ELF-1 (cell line): ENCODE measurements around the gene DIAPH1.

ENCODE experiments used
- DNase-seq: peaks from one replicate; pipeline ENCODE4 v3.0.0-alpha.2; 2016; ENCODE audit warnings: low read depth, low spot score

Gene DIAPH1

DNA sequence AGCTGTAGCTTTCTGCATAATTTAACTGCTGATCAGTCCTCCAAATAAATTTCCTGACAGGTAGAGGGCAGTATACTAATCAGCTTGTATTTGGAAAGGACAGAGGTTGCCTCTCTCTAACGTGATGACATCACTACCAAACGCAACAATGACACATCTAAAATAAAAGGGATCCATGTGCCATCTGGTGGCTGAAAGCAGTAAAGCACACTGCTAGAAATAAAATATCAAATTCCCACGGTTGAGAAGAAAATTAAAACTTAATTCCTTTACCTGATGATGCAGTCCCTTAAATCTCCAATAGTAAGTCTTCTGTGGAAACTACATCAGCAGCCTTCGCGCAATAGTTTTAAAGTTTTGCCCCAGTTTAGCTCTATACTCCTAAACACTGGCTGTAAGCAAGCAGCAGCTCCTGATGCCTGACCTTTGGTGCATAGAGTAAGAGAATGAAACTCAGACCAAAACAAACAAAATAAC, 54.5 kb downstream of the DIAPH1 start:
- peak; percentile 82 for DNase-seq

DNA sequence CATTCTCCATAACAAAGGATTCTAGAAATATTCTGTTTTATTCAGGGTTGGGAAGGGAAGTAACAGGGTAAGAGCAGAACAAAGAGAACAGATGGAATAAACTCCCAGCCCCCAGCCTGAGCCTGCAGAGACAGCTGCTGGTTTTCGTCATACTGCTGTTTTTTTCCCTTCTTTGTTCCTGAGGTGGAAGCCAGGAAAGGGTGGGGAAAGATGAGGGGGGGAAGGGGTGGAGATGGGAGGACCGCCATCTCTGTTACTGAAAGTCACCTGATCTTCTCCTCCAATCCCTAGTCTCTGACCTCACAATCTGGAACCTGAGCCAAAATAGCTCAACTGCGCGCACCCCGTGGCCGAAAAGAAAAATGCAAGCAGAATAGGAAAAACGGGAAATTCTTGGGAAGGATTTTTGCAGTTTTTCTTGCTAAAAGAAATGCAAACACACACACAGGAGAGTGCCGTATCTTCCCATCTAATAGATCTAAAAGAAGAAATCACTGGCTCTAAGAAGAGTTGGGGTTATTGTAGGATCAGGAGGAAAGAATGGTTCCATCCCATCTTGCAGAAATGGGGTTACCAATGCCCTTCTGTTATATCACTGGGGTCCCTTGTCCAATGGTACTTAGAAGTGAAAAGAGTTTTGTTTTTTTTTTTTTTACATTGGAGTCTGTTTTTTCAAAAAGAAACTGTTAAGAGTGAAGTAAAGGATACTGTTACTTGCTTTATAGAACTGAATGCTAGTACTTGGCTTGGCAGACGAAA, 57.9 kb downstream of the DIAPH1 start:
- DNase-seq = peak; percentile 96

DNA sequence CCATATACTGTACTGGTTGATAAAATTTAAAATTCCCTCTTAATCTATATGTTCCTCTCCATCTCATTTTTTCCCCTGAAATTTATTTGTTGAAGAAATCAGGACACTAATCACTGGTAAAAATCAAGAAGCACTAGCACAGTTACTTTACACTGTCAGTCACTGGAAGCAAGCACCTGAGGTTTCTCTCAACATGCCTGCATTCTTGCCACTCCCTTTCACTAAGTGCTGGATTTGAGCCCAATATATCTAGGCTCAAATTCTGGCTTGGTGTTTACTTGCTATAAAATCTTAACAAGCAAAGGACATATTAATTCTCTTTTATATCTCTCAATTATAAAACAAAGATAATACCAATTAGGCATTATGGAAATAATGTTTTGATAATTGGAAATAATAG, 58.6 kb downstream of the DIAPH1 start:
- DNase-seq = no peak

DNA sequence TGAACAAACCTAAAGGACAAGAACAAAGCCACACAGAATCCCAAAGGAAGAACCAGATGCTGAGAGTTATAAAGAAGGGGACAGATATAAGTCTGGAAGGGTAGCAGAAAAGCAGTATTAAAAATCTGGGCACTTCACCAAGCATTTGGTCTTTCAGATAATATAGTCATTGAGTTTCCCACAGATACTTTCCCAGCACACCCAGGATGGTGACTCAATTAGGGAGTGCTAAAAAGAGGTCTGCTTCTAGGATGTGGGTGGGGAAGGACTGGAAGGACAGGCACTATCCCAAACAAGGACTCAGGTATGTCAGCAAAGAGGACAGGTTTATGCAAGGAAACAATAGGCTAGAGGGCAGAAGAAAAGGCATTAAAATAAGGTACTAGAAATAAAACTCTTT, 59.3 kb downstream of the DIAPH1 start:
- DNase-seq = no peak

DNA sequence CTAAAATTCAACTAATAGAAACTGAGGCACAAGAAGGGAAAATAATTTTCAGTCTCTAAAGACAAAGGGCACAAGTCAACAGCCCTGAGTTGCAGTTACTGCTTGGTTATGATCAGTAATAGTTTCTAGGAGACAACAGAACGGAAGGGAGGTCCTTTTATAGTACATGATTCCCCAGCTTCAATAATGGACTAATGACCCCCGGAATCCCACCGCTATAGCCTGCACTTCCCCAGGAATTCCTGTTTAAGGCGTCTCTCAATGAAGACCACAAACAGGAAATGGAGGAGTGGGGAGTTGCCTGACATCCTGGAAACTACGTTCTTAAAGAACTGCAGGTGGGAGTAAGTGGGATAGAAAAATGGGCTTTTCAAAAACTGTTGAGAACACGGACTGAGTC, 60.6 kb downstream of the DIAPH1 start:
- no peak for DNase-seq

DNA sequence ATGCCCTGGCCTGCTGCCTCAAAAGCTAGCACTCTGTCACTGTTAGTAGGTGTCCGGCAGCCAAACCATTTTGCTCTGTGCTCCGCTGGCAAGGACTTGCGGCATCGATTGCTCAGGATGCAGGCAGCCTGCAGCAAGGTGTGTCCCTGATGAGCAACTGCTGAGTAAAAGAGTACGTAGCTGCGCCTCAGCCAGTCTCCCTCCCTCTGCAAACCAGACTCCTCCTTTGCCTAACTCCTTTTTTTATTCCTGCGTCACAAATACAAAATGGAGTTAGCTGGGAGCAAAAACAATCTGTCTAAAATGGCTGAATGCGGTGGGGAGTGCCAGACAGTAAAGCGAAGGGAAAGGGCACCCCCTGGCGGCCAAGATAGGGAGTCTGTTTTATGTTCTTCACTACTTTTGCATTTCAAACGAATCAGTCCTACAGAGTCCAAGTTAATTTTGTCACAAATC, 61.1 kb downstream of the DIAPH1 start:
- DNase-seq = peak; percentile 93

DNA sequence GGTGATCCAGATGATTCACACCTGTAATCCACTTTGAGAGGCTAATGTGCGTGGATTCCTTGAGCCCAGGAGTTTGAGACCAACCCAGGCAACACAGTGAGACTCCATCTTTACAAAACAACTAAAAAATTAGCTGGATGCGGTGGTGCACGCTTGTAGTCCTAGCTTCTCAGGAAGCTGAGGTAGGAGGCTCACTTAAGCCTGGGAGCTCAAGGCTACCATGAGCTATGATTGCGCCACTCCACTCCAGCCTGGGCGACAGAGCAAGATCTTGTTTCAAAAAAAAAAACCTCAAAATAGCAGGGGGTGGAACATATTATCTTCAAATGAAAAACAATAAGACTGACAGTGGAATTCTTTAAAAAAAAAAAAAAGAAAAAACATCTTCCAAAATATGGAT, 70.9 kb downstream of the DIAPH1 start:
- no peak for DNase-seq

DNA sequence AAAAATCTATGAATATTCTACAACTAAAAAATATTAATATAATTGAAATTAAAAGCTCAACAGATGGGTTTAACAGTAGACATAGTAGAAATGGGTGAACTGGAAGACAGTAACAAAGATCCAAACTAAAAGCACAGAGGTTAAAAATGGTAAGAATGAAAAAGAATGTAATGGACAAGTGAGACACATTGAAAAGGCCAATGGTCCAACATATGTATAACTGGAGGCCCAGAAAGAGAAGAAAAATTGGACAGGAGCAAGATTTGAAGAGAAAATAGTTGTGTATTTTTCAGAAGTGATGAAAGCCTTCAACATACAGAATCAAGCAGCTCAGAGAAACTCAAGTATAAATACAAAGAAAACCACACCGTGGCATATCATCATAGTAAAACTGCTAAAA, 71.3 kb downstream of the DIAPH1 start:
- no peak for DNase-seq

DNA sequence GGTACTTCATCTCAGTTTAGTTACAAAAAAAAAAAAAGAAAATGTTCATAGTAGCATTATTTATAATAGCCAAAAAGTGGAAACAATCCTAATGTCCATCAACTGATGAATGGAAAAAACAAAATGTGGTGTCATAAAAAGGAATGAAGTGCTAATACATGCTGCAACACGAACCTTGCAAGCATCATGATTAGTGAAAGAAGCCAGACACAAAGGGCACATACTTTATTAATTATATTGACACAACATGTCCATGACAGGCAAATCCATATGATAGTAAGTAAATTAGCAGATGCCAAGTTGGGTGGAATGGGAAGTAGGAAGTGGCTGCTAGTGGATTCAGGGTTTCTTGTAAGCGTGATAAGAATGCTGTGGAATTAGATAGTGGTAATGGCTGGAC, 75.7 kb downstream of the DIAPH1 start:
- DNase-seq = no peak

DNA sequence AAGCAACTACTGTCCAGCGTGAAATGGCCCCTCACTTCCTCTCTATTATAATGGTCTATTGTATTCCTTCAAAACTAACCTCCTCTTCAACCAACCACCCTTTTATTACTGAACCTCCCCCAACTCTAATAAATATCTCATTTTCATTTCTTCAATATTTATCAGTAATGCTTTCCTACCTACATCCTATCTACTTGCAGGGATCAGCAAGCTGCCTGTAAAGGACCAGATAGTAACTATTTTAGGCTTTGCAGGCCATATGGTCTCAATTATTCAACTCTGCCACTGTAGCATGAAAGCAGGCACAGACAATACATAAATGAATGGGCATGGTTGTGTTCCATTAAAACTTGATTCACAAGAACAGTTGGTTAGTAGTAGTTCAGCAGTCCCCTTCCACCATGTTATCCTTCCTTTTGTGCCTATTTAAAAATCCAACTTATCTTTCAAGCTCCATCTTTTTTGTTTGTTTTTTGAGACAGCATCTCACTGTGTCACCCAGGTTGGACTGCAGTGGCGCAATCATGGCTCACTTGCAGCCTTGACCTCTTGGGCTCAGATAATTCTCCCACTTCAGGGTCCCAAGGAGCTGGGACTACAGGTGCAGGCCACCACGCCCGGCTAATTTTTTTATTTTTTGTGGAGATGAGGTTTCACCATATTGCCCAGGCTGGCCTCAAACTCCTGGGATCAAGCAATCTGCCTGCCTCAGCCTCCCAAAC, 84.1 kb downstream of the DIAPH1 start:
- DNase-seq = no peak

DNA sequence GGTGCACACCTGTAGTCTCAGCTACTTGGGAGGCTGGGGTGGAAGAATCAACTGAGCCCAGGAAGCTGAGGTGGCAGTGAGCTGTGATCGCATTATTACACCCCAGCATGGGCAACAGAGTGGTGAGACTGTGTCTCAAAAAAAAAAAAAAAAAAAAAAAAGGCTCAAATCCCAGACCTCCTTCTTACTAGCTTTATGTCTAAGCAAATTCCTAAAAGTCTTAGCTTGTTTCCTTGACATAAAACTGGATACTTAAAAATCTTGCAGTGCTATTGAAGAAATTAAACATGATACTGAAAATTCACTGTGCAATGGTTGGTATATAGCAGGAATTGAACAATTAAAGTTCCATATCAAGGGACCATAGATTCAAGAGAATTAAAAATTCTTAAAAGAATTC, 84.9 kb downstream of the DIAPH1 start:
- DNase-seq = no peak

DNA sequence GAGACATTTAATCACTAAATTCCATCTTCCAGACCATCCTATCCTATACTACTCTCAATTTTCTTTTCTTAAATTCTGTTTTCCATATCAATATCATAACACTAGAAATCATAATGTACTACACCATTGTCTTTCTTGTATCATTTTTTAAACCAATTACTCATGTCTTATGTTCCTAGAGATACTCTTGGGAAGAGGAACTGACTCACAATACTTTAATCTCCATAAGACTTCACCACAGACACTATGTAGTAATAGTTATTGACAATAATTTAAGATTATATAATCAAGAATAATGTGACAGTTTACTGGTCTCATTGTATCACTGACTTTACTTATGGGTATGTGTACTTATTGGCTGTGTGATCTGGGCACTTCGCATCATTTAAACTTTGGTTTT, 86.1 kb downstream of the DIAPH1 start:
- no peak for DNase-seq

DNA sequence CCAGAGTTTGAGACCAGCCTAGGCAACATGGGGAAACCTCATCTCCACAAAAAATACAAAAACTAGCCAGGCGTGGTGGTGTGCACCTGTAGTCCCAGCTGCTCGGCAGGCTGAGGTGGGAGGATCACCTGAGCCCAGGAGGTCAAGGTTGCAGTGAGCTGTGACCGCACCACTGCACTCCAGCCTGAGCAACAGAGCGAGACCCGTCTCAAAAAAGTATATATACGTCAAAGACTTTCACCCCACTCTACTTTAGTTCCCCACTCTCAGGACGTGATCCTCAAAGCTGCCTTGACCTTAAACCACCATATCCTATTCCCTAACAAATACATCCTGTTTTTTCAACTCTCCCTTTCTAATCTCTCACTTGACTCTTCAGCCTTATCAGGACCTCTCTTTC, 88.9 kb downstream of the DIAPH1 start:
- DNase-seq = no peak

DNA sequence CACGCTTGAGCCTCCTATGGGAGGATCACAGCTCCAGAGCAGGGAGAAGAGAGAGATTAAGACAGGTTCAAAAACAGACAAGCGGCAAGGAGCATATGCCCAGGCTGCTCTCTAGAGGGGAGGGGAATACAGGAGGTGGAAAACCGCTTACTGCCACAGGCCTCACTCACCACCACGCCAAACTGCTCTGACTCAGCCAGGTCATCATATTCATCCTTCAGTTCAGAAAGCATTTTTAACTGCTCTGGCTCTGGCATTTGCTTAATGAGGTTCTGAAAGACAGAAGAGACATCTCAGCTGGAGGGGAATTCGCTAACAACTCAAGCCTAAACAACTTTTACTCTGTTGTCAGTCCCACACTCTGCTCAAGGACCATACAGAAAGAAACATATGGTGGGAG, 89.8 kb downstream of the DIAPH1 start:
- DNase-seq = no peak

DNA sequence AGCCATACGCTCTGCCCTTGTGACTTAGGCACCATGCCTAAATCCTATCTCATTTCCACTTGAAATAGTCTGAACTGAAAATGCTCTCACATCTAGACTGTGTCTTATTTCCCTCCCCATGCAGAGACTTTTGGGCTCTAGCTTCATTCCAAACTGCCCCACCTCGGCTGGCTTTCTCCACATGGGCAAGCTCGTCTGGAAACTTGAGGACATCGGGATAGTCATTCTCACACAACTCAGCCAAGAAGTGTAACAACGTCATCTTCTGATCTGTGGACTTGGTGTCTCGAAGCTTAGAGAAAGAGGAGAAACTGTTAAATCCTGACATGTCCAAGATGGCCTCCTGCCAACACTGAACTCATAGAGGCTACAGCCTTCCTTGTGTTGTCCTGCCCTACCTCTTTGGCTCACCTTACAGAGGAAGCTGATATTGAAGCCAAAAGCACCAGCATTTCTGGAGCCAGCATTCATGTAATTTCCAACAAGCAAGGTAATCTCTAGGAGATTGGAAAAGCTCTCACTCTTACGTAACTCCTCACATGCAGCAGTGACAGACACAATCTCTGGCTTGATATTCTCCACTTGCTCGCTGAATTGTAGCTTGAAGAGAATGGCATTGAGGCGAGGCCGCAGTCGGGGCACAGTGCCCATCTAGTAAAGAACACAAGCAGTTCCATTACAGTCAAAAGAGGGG, 90.4 kb downstream of the DIAPH1 start:
- no peak for DNase-seq

DNA sequence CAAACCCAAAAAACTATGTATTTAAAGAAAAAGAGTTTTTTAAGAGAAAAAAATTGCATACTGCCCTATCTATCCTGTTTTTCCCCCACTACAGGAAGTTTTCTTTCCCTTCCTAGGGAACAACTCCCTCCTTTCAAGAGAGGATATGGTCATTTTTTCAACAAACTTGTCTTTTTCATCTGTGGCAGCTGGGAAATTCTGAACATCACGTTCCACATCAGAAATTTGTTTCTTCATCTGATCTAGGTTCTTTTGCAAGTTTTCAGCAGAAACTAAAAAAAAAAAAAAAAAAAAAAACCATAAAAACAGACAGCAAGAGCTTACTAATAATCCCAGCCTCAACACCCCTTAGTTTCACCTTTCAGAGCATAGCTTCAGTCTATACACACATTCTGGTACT, 91.4 kb downstream of the DIAPH1 start:
- no peak for DNase-seq

DNA sequence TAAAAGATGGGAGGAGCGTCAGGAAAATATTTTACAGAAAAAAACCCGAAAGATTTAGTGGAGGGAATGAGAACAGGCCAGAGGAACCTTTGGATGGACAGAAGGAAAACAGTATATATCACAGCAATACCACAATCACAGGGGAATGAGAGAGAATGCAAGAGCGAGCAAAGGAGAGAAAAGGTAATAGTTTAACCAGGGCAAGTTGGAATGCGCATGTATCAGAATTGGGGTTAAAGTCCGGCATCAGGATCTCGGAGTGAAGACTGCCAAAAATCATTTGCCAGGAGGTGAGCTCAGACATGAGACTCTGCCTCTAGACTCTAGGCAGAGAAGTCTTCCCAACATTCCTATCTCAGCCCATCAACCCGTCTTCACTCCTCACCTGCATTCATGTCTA, 93.1 kb downstream of the DIAPH1 start:
- no peak for DNase-seq

DNA sequence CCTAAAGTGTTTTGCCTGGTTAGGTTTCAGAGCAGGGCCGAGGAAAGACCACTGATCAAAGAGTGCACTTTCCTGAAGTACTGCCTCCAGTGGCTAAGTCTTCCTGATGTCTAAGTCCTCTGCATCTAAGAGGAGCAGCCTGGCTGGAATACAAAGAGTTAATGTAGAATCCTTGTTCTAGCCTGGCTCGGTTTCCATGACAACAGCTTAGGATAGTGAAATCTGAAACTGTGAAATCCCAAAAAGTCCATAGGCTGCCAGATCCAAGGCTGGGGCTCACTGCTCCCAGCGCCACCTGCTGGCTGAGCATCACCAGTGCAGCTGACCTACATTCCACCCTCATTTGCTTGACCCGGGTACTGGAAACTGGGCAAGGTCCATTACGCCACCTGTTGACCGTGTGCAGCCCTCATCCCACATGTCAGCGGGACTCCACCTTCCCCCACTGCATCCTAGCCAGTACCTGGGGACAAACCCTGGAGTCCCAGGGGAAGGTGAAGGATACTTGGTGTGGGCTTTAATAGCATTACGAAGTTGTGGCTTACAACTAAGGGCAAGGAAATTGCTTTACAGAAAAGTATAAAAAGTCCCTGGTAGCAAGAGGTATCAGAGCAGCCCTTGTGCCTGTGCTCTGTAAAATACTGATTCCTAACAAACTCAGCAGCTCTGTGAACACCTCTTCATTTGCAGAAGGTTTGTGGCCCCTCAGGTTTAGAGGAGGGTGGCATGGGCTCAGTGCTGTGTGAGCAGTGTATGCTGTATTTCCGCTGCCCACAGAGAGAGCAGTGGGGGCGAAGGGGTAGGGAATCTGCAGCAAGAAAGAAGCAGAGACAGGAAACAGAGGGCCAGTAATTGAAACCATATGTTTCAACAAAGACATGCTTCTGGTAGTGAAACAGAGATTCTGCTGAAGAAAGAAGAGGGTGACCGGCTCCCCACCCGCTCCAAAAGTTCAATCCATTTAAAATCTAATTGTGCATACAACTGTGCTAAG, 93.9 kb downstream of the DIAPH1 start:
- peak; percentile 100 for DNase-seq

DNA sequence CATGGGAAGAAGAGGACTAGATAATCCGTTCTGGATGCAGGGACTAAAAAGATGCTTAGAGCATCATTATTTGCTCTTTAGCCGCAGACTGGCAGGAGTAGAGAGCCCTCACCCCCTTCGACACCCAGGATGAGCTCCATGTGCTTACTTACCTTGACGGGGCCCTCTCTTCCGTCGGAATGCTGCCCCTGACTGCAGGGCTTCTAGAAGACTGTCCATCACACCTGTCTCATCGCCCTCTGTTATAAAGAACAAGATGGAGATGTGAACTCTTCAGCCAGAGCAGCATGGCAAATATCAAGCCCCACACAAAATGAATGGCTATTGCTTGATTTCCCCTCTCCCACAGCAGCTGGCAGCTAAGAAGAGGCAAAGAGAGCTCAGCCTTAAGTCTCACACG, 94.8 kb downstream of the DIAPH1 start:
- no peak for DNase-seq

DNA sequence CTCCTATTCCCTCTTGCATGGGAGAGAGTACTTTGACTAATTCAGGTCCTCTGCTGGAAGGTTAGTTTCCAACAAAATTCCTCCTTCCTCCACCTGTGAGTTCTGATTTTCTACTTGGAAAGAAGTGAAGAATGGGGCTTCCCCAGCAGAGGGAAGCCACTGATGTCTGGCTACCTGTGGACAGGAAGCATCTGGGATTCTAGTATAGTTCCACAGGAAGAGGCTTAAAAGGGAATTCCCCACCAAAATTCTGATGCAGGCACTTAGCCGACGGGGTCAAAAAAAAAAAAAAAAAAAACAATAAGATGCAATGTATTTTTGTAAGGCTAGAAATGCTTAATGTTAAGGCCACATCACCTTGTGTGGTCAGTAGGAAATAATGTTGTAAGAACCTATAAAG, 96.5 kb downstream of the DIAPH1 start:
- no peak for DNase-seq

DNA sequence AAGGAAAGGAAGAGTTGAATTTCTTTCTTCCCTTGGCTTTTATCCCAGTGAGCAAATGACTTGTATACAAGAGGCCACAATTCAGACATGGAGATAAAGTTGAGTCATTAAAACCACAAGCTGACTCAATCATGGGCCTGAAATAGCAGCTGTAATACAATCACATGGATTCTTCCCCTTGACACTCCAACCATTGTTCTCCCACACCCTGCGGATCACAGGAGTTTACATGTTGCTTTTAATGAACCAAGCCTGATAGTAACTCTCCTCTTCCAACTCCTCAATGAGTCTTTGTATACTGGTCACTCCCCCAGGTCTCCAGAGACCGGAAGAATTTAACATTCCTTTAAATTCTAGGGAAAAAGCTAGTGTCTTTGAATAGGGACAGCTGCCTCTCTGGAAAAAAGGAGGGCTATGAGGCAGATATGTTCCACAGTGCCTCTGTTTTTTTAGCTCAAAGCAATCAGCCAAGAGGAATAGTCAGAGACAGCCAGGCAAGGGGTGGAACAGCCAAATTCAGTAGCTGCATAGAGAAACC, 97.5 kb downstream of the DIAPH1 start:
- DNase-seq = no peak
